ENCODE measurements around the gene HDC.

HDC gene, protein sequence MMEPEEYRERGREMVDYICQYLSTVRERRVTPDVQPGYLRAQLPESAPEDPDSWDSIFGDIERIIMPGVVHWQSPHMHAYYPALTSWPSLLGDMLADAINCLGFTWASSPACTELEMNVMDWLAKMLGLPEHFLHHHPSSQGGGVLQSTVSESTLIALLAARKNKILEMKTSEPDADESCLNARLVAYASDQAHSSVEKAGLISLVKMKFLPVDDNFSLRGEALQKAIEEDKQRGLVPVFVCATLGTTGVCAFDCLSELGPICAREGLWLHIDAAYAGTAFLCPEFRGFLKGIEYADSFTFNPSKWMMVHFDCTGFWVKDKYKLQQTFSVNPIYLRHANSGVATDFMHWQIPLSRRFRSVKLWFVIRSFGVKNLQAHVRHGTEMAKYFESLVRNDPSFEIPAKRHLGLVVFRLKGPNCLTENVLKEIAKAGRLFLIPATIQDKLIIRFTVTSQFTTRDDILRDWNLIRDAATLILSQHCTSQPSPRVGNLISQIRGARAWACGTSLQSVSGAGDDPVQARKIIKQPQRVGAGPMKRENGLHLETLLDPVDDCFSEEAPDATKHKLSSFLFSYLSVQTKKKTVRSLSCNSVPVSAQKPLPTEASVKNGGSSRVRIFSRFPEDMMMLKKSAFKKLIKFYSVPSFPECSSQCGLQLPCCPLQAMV

DNA sequence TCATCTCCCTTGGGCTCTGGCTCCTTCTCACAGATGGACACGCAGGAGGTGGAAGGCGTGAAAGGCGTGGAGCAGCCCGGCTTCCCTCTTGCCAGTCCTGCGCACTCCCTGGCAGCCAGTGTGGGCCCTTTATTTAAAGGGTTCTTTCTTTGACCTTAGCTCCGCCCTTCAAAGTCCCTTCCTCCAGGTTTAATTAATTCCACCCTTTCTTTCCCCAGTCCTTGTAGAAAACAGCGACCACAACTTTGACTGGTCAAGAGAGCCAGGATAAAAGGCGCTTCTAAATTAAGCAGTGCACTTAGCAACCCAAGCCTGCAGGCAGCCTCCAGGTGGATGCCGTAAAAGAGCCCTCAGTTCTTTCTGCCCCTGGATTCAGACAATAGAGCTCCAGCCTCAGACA lies at the start of gene HDC:
HDC (minus strand) TSS at position 107 of the 400 bp plus-strand sequence; CDS start at position 4, 103 bp downstream.
- ATAC-seq = no peak
- no peak for DNase-seq

DNA sequence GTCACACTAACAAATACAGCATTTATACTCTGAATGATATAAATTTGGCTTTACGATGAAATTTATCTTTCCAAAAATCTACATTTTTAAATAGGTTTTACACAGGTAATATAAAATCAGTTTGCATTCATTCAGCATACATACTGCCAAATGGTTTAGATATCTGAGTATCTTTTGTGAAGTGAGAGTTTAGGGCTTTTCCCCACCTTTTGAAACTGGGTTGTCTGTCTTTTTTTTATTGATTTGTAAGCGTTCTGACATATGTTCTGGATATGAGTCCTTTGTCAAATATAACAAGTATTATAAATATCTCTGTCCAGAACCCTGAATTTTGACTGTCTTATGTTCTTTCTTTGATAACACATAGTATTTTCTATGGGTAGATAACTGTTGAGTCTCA lies 47.1 kb upstream of the HDC start:
- no peak for ATAC-seq
- no peak for DNase-seq

DNA sequence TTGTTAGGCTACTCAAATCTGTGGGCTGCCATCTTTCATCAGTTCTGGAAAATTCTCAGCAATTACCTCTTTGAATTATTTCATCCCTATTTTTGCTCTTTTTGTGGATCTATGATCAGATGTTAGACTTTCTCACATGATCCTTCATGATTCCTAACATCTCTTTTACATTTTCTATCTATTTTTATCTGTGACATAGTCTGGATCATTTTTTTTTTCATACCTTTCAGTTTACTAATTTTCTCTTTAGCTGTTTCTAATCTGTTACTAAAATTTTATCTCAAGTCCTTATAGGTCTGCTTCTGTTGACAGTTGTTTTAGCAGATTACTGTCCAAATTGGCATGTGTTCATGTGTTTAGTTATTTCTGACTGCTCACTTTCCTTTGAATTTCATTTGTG lies 42.3 kb upstream of the HDC start:
- DNase-seq (no peak), ATAC-seq (no peak)

DNA sequence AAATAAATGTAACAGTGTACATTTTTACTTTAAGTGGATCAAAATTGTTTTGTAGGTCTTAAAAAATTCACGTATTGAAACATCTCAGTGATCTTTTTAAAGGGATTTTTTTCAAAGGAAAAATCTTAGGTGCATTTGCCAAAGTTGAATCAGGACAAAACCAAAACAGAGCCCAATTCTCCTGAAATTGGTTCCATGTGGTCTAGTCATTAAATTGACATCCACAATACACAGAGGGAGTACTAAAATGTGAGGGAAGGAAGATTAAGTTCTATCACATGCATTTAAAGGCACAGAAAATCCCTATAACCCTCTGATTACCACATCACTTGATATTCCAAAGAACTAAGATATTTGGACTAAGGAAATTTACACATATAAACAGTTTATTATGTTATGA lies 39.3 kb upstream of the HDC start:
- DNase-seq = no peak
- no peak for ATAC-seq

DNA sequence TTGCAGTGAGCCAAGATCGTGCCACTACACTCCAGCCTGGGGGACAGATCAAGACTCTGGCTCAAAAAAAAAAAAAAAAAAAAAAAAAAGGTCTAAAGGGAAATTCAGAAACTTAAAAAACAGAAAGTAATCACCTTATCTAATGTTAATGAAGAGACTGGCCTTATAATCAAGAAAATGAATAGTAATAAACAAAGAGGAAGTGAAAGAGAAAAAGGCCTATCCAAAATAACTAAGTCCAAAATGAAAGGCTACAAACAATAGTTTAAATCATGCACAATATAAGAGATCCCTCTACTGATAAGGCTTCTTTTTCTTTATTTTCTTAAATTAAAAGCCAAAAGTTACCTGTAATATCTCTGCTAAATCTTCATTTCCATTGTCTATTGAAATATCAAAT lies 37.1 kb upstream of the HDC start:
- no peak for DNase-seq
- no peak for ATAC-seq

DNA sequence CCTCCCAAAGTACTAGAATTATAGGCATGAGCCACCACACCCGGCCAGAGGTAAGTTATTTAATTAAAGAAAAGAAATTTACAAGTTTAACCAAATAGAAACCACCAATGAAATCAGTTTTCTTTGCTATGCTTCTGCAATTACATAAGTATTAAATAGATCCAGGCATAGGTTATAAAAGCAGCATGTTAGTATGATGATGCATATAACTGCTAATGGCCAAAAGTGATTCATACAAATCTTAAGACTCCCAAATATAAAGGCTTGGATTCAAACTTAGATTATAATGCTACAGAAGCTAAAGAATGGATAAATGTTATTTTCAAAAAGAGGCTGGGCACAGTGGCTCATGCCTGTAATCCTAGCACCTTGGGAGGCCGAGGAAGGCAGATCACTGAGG lies 32.8 kb upstream of the HDC start:
- no peak for DNase-seq
- no peak for ATAC-seq

DNA sequence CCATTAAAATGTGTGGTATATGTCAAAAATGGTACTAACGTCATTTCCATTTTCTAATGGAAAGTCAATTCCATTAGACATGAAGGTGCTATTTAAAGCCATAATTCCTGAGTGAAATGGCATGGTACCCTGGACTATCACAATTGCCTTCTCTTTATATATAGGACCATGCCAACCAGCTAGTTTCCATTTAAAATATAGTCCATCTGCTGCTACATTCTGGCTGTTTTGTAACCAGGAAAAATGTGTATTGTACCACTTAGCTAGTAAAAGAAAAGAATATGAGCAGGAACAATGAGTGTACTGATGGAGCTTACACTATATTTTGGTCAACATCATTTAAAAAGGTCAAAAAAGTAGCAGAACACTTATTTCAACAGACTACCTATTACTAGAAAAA lies 30.4 kb upstream of the HDC start:
- DNase-seq (no peak), ATAC-seq (no peak)

DNA sequence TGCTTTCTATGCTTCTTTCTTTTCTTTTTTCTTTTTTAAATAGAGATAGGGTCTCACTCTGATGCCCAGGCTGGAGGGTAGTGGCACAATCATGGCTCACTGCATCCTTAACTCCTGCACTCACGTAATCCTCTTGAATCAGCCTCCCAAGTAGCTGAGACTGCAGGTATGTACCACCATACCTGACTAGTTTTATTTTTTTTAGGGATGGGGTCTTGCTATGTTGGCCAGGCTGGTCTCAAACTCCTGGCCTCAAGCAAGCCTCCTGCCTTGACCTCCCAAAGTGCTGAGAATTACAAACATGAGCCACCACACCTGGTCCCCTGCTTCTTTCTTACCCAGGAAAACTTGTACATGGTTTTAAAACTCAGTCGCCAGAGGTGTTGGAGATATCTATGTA lies 24.2 kb upstream of the HDC start:
- ATAC-seq (no peak), DNase-seq (no peak)

DNA sequence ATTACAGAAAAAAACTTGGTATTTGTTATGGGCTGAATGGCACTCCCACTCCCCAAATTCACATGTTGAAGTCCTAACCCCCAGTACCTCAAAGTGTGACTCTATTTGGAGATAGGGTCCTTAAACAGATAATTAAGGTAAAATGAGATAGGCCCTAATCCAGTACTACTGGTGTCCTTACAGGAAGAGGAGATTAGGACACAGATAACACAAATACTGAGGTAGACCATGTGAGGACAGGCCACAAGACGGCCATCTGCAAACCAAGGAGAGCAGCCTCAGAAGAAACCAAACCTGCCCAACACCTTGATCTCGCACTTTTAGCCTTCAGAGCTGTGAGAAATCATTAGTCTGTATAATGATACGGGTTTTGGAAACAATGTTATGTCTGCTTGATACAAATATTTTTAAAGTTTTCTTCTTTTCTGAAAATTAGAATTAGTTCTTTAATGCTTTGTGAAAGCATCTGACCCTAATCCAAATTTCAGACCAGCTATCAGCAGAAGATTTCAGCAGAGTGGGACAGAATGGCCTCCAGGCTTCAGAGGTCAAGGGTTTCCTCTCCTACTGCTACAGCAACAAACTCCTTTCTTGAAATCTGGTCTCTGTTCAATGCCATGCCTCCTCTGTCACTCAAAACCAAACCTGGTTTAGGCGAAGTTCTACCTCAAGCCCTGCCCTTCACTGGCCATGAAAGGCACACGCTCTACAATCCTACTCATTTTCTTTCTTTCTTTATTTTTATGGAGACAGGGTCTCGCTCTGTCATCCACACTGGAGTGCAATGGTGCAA lies 22.0 kb upstream of the HDC start:
- DNase-seq = no peak
- no peak for ATAC-seq

DNA sequence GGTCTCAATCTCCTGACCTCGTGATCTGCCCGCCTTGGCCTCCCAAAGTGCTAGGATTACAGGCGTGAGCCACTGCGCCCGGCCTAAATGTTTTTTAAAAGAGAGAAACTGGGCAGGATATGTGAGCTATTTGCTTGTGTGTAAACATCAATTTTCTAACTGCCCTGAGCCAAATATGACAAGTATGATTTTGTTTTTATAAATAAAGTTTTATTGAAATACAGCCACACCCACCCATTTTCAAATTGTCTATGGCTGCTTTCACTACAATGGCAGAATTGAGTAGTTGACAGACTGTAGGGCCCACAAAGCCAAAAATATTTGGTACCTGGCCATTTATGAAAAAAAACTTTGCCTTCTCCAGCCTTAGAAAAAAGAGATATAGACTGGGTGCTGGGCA lies 15.9 kb upstream of the HDC start:
- no peak for DNase-seq
- ATAC-seq = no peak

DNA sequence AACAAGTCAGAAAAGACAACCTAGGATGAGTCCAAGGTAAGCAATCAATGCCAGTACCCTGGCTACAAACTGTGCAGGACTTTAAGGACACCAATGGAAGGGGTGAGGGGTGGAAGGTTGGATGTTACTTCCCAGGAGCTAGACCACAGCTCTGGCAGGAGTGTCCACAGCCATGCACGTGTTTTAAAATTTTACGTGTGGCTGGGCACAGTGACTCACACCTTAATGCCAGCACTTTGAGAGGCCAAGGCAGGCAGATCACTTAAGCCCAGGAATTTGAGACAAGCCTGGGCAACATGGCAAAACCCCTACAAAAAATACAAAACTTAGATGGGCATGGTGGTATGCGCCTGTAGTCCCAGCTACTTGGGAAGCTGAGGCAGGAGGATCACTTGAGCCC lies 14.7 kb upstream of the HDC start:
- ATAC-seq = no peak
- DNase-seq = no peak

DNA sequence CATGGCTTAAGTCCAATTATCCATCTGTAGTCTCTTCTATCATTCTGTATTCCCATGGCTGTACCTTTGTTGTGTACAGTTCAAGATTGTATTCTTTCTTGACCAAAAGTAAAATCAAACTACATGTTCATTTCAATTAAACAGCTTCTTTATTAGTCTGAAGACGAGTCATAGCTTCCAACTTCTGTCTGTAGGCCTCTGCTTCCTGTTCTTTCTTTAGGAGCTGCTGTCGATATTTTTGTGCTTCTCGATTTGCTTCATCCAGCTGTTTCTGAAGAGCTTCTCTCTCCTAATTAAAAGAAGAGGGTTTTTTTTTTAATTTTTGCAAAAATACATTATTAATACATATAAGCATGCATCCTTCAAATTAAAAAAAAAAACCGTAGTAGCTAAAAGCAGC lies 13.0 kb upstream of the HDC start:
- DNase-seq = no peak
- no peak for ATAC-seq

DNA sequence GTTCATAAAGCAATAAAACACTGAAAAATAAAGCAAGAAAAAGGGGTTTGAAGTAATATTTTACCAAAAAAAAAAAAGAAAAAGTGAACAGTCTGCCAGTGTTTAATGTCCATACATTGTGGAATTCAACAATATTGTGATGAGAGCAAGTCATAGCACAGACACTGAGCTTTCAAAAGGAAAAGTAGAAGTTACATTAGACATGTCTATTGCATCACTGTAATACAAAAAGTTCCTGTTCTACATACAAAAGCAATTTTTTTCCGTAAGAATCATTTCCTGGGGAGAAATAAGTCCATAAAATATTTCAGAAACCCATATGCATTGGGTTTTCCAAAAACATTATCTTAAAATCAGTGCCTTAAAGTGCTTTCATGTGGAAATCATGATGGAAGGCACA lies 11.8 kb upstream of the HDC start:
- DNase-seq (no peak), ATAC-seq (no peak)

DNA sequence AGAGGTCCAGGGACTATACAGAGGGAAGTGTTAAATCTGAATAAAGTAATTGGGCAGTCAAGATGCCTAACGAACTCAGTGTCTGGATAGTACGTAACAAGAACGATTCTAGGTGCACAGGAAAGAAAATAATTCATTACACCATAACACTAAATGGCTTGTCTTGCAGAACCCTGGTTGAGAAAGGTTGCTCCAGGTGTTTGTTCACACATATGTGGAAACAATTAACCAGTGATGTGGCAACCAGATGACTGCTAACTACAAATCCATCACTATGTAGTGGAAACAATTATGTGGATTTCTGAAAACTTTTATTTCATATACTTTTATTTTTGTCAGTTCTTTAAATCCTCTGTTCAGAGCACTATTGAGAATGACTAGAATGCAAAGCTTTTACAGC lies 10.4 kb upstream of the HDC start:
- no peak for DNase-seq
- ATAC-seq = peak; percentile 52

DNA sequence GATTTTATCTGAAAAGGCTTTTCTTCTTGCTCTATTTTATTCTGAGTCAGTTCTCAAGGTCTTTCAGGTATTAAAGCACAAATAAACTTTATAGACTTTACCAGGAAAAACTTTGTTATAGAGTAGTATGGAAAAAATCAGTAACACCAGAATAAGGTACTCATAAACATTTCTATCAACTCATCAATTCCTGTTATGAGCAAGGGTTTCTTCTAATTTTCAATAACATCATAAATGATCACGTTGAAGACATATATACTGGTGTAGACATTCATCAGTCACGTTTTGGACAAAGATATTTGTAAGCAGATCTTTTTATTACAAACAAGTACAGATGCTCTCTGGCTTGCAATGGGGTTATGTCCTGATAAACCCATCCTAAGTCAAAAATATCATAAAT lies 9.6 kb upstream of the HDC start:
- peak; percentile 46 for ATAC-seq
- DNase-seq = no peak

DNA sequence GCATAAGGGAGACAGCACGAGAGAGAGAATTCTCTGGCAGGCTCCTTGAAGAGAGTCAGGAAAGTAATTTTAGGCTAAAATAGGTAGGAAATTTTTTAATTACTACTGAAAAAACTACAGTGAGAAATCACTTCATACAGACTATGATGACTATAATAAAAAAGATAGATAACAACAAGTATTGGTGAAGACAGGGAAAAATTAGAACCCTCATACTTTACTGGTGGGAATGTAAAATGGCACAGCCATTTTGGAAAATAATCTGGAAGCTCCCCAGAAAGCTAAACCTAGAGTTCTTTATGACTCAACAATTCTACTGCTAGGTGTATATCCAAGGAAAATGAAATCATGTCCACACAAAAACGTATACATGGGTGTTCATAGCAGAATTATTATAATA lies 2.1 kb upstream of the HDC start:
- ATAC-seq (no peak), DNase-seq (no peak)

DNA sequence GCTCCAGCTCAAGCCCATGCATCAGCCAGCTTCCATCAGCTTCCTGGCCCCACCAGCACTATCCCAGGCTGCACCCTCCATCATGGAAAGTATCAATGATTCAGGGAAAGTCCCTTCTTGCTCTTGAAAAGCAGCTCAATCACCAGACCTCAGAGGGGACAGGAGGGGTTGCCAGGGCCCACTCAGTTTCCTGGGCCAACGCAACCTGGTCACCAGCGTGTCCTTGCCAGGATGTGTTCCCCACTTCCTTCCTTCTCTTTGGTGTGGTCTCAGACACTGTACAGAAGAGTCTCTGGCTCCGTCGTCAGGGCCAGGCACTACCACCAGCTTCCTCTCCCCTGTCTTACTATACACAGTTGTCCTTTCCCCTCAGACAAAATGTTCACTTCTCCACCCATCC lies 3.0 kb downstream of the HDC start:
- peak; percentile 83 for ATAC-seq
- peak; percentile 72 for DNase-seq

DNA sequence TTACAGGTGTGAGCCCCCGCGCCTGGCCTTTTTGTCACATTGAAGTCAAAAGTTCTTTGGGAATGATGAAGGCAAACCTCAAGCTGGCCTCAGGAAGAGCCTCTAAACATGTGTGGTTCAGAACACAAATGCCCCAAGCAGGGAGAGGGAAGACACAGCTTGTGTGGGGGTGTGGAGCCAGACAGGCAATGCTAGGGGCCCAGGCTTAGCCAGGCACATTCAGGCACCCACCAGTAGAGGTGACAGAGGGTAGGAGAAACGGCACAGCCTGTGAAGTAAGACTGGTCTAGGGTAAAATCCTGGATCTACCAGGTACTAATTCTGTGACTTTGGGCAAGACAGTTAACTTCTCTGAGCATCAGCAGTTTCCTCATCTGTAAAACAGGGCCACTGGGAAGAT lies 3.5 kb downstream of the HDC start:
- ATAC-seq = peak; percentile 39

DNA sequence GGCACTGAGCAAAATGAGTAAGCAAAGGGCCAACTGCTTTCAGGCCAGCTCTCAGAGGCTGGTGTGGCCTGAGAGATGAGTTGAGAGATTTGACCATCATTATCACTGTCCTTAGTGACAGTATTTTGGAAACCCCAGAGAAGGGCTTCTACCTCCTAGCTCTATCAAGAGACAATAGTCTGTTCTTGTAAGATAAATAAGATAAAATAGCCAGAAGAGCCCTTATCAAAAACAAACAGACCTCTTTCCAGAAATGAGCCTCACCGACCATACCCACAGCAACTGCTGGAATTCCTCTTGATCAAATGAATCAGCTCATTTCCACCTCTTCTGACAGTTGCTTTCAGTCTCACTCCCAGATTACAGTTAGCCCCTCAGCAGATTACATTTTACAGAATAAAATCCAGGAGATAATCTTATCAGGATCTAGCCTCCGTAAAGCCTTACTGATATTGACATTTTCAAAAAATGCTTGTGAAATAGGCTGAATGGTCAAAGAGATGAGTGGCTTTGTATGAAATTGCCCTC lies 4.5 kb downstream of the HDC start:
- ATAC-seq (no peak), DNase-seq (no peak)

More for the DNA sequence above, 3.5 kb downstream of the HDC start:
- peak; percentile 46 for DNase-seq

DNA sequence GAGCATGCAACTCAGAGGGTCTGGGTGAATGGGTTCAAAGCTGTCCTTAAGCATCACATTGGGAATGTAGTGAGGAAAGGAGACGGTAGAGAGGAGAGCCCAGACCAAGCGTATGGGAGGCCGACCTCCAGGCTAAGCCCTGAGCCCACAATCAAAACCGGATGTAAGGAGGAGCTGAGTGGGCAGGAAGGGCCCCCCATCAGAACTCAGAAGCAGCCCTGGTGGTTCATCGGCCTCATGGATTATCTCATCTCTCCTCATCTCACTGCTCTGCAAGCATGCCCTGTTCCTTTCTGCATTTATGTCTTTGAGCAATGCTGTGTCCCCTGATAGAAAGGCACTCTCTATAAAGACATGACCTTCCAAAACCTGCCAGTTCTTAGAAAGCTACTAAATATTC lies 6.2 kb downstream of the HDC start:
- DNase-seq (no peak), ATAC-seq (no peak)

DNA sequence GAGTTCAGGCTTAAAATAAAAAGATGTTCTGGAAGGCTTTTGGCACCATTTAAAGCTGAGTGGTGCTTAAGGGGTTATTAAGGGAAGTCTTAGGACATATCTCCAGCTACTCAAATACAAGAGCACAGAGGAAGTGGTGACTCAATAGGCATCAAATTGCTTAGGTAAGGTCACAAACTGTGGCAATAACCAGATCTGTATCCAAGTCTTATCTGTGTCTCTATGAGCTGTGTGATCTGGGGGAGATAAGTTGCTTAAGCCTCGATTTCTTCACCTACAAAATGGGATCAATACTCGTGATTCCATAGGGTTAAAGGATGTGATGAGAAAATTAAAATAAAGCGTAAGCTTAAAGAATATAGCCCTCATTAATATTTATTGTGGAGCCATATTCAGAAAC lies 7.6 kb downstream of the HDC start:
- no peak for ATAC-seq
- no peak for DNase-seq

DNA sequence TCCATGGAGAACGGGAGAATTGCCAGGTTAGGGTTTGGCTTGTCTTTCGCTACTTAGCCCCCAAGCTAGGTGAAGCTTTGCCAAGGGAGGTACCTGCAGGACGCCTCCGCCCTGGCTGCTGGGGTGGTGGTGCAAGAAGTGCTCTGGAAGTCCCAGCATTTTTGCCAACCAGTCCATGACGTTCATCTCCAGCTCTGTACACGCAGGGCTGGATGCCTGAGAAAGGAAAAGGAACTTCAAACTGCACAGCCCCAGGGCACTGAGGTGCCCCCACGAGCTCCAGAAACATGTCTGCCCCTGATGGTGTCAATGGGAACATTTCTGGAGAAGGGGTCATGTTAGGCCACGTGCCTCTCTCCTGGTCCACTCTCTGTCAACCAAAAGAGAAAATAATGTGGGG lies 8.2 kb downstream of the HDC start:
- ATAC-seq (no peak), DNase-seq (no peak)

Data from stimulated activated naive CD8-positive, alpha-beta T cell treated with anti-CD3 and anti-CD28 coated beads, Interleukin-15, Interleukin-2, amounts not matched to agents 100 U/mL and 50 U/mL, for 24 hours (primary cell).